Right renal cortex interstitium (tissue), 3 donors: Measurements from ENCODE around the gene SPATC1L. TPM values are rescaled to one million over a fixed set of nuclear protein-coding genes. Genes with fewer than 3 reads are reported as not detected.
A peak's percentile ranks its signal among the peaks of the same experiment; 100 is the strongest.

Experiments used
- DNase-seq, 3 donors: peaks; one replicate each; pipeline ENCODE4 v3.0.0-alpha.2; 2013; ENCODE audit warnings: low read depth in 3 of 3, low spot score in 2 of 3
- polyA plus RNA-seq, 3 donors: library from polyadenylated mRNA; unstranded; fragments of 120-200 nt; gene quantifications; one replicate each; pipeline ENCODE4 v1.2.1, GENCODE V29; 2013; ENCODE audit not compliant: insufficient read length in 3 of 3

SPATC1L gene
- polyA plus RNA-seq, 3 donors = 11.2 to 11.4 (median 11.4) TPM

- no peak for DNase-seq
These were observed 19.2 kb downstream of the SPATC1L start for GRCh38 chr21:46165098-46165497.

DNA sequence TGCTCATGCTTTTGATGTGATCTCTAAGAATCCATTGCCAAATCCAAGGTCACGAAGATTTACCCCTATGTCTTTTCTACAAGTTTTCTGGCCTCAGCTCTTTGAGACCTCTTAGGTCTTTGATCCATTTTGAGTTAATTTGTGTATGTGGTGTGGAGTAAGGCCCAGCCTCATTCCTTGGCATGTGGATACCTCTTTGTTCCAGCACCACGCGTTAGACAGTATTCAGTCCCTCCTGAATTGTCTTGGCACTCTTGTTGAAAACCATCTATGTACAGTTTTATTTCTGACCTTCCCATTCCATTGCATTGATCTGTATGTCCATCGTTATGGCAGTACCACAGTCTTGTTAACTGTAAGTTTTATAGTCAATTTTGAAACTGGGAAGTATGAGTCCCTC lies 20.9 kb downstream of the SPATC1L start:
- no peak for DNase-seq

- no peak for DNase-seq
These were observed 22.3 kb downstream of the SPATC1L start for GRCh38 chr21:46161633-46162592.

- no peak for DNase-seq
These were observed 23.2 kb downstream of the SPATC1L start for GRCh38 chr21:46160907-46161632.

GRCh38 chr21:46160657-46160906 lies 23.7 kb downstream of the SPATC1L start:
- no peak for DNase-seq

GRCh38 chr21:46159841-46160656 lies 24.2 kb downstream of the SPATC1L start:
- no peak for DNase-seq

- no peak for DNase-seq
These were observed 24.9 kb downstream of the SPATC1L start for GRCh38 chr21:46159390-46159789.

- DNase-seq = no peak
These were observed 25.5 kb downstream of the SPATC1L start for GRCh38 chr21:46158666-46159300.

DNA sequence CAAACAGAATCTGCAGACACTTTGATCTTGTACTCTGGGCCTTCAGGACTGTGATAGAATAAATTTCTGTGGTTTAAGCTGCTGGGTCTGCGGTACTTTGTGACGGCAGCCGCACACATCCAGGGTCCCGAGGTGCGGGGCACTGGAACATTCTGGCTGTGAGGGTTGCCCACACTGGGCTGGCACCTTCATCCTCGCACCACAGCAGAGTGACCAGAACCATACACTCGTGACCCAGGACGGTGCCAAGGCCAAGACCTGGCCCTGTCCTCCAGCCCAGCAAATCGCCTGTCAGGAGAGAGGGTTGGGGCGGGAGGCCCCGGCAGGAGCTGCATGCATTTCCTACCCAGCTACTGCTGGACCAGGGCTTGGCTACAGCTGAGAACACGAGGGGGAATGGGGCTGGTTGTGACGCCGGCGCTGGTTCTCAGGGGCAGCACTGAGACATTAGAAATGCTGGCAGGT lies 26.2 kb downstream of the SPATC1L start:
- no peak for DNase-seq

GRCh38 chr21:46157396-46157986 lies 26.8 kb downstream of the SPATC1L start:
- no peak for DNase-seq

DNA sequence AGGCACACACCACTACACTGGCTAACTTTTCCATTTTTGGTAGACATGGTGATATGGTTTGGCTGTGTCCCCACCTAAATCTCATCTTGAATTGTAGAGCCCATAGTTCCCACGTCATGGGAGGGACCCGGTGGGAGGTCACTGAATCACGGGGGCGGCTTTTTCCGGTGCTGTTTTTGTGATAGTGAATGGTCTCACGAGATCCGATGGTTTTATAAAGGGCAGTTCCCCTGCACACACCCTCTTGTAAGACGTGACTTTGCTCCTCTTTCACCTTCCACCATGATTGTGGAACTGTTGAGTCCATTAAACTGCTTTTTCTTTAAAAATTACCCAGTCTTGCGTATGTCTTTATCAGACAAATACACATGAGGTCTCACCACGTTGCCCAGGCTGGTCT lies 27.6 kb downstream of the SPATC1L start:
- DNase-seq = no peak

DNA sequence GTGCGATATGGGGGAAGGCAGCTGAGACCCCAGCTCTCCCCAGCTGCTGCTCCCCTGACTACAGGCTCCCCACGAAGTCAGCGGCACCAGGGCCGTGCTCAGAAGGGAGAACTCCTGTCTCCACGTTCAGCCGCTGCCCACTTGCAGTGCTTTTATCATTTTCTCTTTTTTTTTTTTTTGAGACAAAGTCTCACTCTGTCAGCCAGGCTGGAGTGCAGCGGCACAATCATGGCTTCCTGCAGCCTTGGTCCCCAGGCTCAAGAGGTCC lies 27.9 kb downstream of the SPATC1L start:
- DNase-seq = no peak

DNA sequence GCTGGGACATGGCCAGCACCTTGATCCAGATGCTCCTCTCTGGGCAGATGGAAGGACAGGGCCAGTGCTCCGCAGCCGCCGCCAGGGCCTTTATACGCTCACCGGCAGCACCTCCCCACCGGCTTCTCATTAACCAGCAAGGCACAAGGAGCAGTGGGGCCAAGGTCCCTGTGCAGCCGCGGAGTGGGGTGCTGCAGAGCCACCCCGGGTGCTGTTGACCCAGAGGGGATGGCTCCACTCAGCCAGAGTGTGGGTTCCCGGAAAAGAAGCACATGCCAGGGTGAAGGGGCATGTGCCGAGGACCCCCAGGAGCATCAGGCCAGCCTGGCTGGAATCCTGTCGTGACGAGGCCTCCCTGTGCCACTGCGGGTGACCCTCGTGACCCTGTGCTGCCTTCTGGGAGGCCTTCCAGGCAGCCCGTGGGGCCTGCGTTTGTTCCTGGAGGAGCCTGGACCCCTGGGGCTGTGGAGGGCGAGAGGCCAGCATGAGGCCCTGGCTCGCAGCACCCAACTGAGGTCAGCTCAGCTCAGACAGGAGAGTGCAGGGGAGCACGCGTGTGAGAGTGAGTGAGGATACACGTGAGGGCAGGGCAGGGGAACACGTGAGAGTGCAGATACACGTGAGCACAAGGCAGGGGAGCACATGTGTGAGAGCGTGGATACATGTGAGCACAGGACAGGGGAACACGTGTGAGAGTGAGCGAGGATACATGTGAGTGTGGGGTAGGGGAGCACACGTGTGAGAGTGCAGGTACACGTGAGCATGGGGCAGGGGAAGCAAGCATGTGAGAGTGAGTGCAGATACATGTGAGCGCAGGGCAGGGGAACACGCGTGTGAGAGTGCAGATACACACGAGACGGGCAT lies 28.5 kb downstream of the SPATC1L start, which contains the start of gene FTCD:
Gene FTCD (minus strand): TSS at position 66 of the 864 bp plus-strand sequence. CDS start 56 bp downstream, at position 10.
- no peak for DNase-seq

GRCh38 chr21:46154955-46155513 lies 29.2 kb downstream of the SPATC1L start:
- DNase-seq = no peak

DNA sequence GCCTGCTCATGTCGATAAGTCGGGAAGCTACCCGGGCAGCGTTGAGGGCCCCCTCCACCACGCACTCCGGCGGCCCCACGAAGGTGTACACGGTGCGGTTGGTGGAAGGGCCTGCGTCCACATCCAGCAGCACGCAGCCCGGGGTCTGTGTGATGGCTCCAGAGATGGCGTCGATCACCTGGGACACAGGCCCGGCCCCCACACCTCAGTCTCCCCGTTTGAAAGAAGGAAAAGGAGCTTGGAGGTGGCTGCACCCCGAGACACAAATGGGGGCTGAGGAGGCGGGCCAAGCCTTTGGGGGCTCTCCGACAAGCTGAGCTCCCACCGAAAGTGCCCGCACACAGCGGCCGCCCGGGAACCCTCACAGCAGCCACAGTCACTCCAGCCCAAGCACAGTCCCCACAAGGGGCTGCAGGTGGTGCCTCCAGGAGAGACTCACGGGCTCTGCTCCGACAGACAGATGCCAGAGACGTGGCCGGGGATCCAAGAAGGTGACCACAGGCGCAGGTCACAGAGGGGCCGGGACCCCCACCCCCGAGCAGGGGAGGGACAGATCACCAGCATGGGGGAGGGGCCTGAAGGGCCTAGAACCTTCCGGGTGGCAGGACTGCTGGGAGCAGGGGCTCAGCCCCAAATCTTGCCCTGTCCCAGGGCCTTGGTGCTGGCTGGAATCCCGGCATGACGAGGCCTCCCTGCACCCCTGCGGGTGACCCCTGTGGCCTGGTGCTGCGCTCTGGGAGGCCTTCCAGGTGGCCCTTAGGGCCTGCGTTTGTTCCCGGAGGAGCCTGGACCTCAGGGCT lies 29.9 kb downstream of the SPATC1L start:
- DNase-seq = no peak

DNA sequence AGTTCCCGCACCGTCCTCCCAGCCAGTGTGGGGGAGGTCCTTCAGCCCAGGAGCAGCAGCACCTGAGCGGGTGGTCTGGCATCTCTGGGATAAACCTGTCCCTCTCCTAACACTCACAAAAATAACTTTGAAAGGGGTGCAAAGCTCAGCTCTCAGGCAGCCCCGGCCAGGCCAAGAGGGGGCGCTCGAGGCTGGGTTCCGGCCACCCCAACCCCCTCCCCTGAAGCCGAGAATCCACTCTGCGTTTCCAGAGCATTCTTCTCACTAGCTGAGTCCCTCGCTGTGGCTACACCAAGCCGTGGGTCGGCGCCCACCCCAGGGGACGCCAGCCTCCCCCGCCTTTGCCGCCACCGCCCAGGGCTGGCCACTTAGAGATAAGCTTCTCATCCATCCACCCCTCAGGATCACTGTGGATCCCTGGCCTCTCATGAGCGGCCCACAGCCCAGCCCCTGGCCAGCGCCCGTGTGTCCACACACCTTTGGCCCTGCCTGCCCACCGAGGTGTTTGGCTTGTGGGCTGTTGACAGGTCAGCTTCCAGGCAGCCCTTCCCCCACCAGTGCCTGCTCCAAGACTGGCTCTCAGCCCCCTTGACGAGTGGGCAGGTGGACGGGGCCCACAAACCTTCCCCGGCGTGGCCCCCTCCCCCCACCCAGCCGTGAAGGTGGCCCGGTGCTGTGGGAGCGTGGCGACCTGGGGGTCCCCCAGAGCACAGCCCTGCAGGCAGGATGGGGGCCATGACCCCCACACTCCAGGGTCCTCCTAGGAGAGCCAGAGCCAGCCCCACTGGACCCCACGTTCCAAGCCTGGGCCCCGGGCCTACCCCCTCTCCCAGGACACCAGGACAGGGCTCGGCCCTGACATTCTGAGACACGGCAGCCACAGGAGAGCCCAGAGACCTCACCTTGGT lies 30.8 kb downstream of the SPATC1L start:
- peak in 1 of 3 donors; percentile 52 for DNase-seq

- no peak for DNase-seq
These were observed 31.4 kb downstream of the SPATC1L start for GRCh38 chr21:46152927-46153246.
